Naive thymus-derived CD8-positive, alpha-beta T cell (primary cell): ENCODE measurements around the gene COMMD1. TPM values are rescaled to one million over a fixed set of nuclear protein-coding genes. Genes with fewer than 3 reads are reported as not detected.
"Not testable (repeated sequence)": the region's sequence is repeated elsewhere in the genome, so short reads cannot be mapped to it uniquely, and the experiment has no call there.

Source experiments
- ATAC-seq, 2 donors: fragments of 150-1000 bp; cut with Tn5 transposase in 1 of 2; sonication (Bioruptor Pico), chemical (Tn5 transposase) in 1 of 2; 1 replicate in 1 of 2; 2 replicates in 1 of 2; pipeline ENCODE4 v1.10.0; 2021; ENCODE audit warnings: mild to moderate bottlenecking in 2 of 2, moderate library complexity in 2 of 2
- POLR2A ChIA-PET: fragments of 350-600 bp; sonication (Branson Sonifier 250); formaldehyde crosslinking; loops from one replicate; lab custom pipeline; 2021; ENCODE audit warnings: antibody characterized with exemption; lab: Charles Lee
- DNase-seq, 10 donors: peaks; one replicate each; pipeline versions ENCODE4 v3.0.0 to v3.0.0-alpha.2; 2020 to 2022
- H3K27ac Mint-ChIP-seq, 10 donors: one replicate each; pipeline ENCODE4 v1.8.0; 2020 to 2022; ENCODE audit warnings: mild to moderate bottlenecking in 10 of 10, mixed read lengths in 10 of 10, moderate library complexity in 4 of 10, inconsistent platforms in 1 of 10
- H3K27me3 Mint-ChIP-seq, 5 donors: one replicate each; pipeline ENCODE4 v1.8.0; 2021 to 2022; ENCODE audit warnings: mixed read lengths in 5 of 5
- H3K36me3 Mint-ChIP-seq, 3 donors: one replicate each; pipeline ENCODE4 v1.8.0; 2020 to 2022; ENCODE audit warnings: mixed read lengths in 3 of 3, mild to moderate bottlenecking in 2 of 3, inconsistent platforms in 1 of 3
- H3K4me1 Mint-ChIP-seq, 4 donors: one replicate each; pipeline ENCODE4 v1.8.0; 2021 to 2022; ENCODE audit warnings: mixed read lengths in 4 of 4
- H3K4me3 Mint-ChIP-seq, 10 donors: one replicate each; pipeline ENCODE4 v1.8.0; 2020 to 2022; ENCODE audit warnings: mild to moderate bottlenecking in 10 of 10, mixed read lengths in 10 of 10, moderate library complexity in 6 of 10, inconsistent platforms in 1 of 10
- H3K9me3 Mint-ChIP-seq, 9 donors: one replicate each; pipeline ENCODE4 v1.8.0; 2020 to 2022; ENCODE audit warnings: mixed read lengths in 9 of 9, mild to moderate bottlenecking in 3 of 9, inconsistent platforms in 1 of 9, moderate library complexity in 1 of 9
- polyA plus RNA-seq, 3 donors: library from polyadenylated mRNA; unstranded; fragments of 300-500 nt; fragmentation: Illumina TruSeq; gene quantifications; one replicate each; pipeline ENCODE4 v1.2.3, GENCODE V29; 2021
- total RNA-seq, 8 experiments: library from RNA in 2 of 8; stranded (reverse) in 2 of 8; gene quantifications; one replicate each; pipeline ENCODE4 v1.2.3 and lab custom pipeline; 2021 to 2026

The COMMD1 gene
- total and polyA plus RNA-seq, 5 experiments from 2014 or later, result 15.2 to 63.4 (median 48.4) TPM

- no peak for ATAC-seq
- Mint-ChIP-seq H3K4me3 (no peak overlapping the region), H3K36me3 (peaks cover 0 to 2% (median 2%) of the 10 kb centered on the region in 3 donors), H3K27me3 (no peaks in the 10 kb centered on the region), H3K27ac (peak overlapping the region in 1 of 10 donors; percentile 23), H3K9me3 (peaks cover 0 to 3% (median 0%) of the 10 kb centered on the region in 9 donors), H3K4me1 (peaks cover 0 to 13% (median 3%) of the 10 kb centered on the region in 4 donors)
- DNase-seq, result no peak
- POLR2A ChIA-PET, result no interaction called here
These were observed 83.2 kb downstream of the COMMD1 start for GRCh38 chr2:61988462-61989366.

GRCh38 chr2:61993422-61994024 is 88.0 kb downstream of the COMMD1 start:
- no peak overlapping the region for H3K4me3 Mint-ChIP-seq
- H3K9me3 Mint-ChIP-seq, result no peaks in the 10 kb centered on the region
- no peaks in the 10 kb centered on the region for H3K36me3 Mint-ChIP-seq
- peaks cover 0 to 16% (median 3%) of the 10 kb centered on the region in 4 donors for H3K4me1 Mint-ChIP-seq
- POLR2A ChIA-PET, result no interaction called here
- peak in 5 of 10 donors; percentile 7 to 49 (median 22) for DNase-seq
- H3K27ac Mint-ChIP-seq, result no peak overlapping the region
- no peaks in the 10 kb centered on the region for H3K27me3 Mint-ChIP-seq
- peak in 1 of 2 donors; percentile 53 for ATAC-seq

DNA sequence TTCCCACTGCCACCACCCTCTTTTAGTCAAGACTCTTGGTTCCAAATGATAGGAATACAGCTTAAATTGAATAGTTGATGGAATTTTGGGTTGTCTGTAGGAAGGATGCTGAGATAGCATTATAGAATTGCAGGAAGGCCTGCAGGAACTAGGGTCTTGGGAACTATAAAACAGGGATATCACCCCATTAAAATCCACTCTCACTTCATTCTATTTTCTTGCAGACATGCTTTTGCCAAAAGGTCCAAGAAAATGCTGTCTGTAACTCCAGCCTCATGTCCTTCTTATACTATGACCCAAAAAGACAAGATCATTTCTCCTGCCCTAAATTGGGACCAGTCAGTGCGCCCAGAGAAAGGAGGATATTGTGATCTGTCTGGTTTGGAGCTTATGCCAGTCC is 89.1 kb downstream of the COMMD1 start:
- Mint-ChIP-seq H3K36me3 (no peaks in the 10 kb centered on the region), H3K27me3 (no peaks in the 10 kb centered on the region), H3K4me1 (peaks cover 0 to 16% (median 3%) of the 10 kb centered on the region in 4 donors), H3K4me3 (no peak overlapping the region), H3K9me3 (no peaks in the 10 kb centered on the region), H3K27ac (no peak overlapping the region)
- POLR2A ChIA-PET, result interaction anchor here (0.6 kb wide), 1 partner anchor 121 kb away, joined by 3 read pairs; no protein-coding TSS in a partner anchor
- no peak for DNase-seq
- no peak for ATAC-seq

- POLR2A ChIA-PET, result interaction anchor here (0.6 kb wide), 1 partner anchor 120 kb away, joined by 3 read pairs; no protein-coding TSS in a partner anchor
- H3K4me3 Mint-ChIP-seq, result no peak overlapping the region
- no peaks in the 10 kb centered on the region for H3K9me3 Mint-ChIP-seq
- peaks cover 0 to 16% (median 3%) of the 10 kb centered on the region in 4 donors for H3K4me1 Mint-ChIP-seq
- no peaks in the 10 kb centered on the region for H3K36me3 Mint-ChIP-seq
- DNase-seq, result no peak
- H3K27me3 Mint-ChIP-seq, result no peaks in the 10 kb centered on the region
- H3K27ac Mint-ChIP-seq, result peak overlapping the region in 1 of 10 donors; percentile 22
- no peak for ATAC-seq
These were observed 89.6 kb downstream of the COMMD1 start for GRCh38 chr2:61995065-61995464.

GRCh38 chr2:61995515-61995914 is 90.0 kb downstream of the COMMD1 start:
- H3K27ac Mint-ChIP-seq, result peak overlapping the region in 1 of 10 donors; percentile 22
- H3K9me3 Mint-ChIP-seq, result no peaks in the 10 kb centered on the region
- H3K4me3 Mint-ChIP-seq, result no peak overlapping the region

DNA sequence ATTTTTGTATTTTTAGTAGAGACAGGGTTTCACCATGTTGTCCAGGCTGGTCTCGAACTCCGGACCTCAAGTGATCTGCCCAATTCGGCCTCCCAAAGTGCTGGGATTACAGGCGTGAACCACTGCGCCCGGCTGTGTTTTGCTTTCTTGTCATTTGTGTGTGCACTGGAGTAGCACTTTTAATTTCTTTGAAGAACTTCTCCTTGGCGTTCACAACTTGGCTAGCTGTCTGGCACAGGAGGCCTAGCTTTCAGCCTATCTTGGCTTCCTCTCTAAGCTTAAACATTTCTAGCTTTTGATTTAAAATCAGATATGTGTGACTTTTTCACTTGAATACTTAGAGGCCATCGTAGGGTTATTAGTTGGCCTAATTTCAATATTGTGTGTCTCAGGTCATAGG is 93.0 kb downstream of the COMMD1 start:
- POLR2A ChIA-PET, result no interaction called here
- peaks cover 0 to 20% (median 7%) of the 10 kb centered on the region in 3 donors for H3K36me3 Mint-ChIP-seq
- no peak overlapping the region for H3K4me3 Mint-ChIP-seq
- H3K9me3 Mint-ChIP-seq, result no peaks in the 10 kb centered on the region
- no peaks in the 10 kb centered on the region for H3K27me3 Mint-ChIP-seq
- no peak overlapping the region for H3K27ac Mint-ChIP-seq
- ATAC-seq (no peak), DNase-seq (no peak)
- peaks cover 0 to 8% (median 3%) of the 10 kb centered on the region in 4 donors for H3K4me1 Mint-ChIP-seq

More at GRCh38 chr2:61995515-61995914, 90.0 kb downstream of the COMMD1 start:
- no peaks in the 10 kb centered on the region for H3K27me3 Mint-ChIP-seq
- ATAC-seq (no peak), DNase-seq (no peak)
- H3K4me1 Mint-ChIP-seq, result peaks cover 0 to 16% (median 3%) of the 10 kb centered on the region in 4 donors
- POLR2A ChIA-PET, result no interaction called here
- H3K36me3 Mint-ChIP-seq, result peaks cover 0 to under 1% (median 0%) of the 10 kb centered on the region in 3 donors

GRCh38 chr2:62000538-62000937 is 95.1 kb downstream of the COMMD1 start:
- Mint-ChIP-seq H3K4me3 (no peak overlapping the region), H3K9me3 (no peaks in the 10 kb centered on the region), H3K27me3 (no peaks in the 10 kb centered on the region), H3K4me1 (peaks cover 0 to 8% (median 3%) of the 10 kb centered on the region in 4 donors), H3K27ac (no peak overlapping the region), H3K36me3 (peaks cover 0 to 32% (median 22%) of the 10 kb centered on the region in 3 donors)
- POLR2A ChIA-PET, result no interaction called here
- ATAC-seq (no peak), DNase-seq (no peak)

- H3K9me3 Mint-ChIP-seq, result no peaks in the 10 kb centered on the region
- peaks cover 0 to 5% (median under 1%) of the 10 kb centered on the region in 4 donors for H3K4me1 Mint-ChIP-seq
- no peak overlapping the region for H3K4me3 Mint-ChIP-seq
- no peak overlapping the region for H3K27ac Mint-ChIP-seq
- no peaks in the 10 kb centered on the region for H3K27me3 Mint-ChIP-seq
- DNase-seq (no peak), ATAC-seq (no peak)
- peaks cover 0 to 32% (median 22%) of the 10 kb centered on the region in 3 donors for H3K36me3 Mint-ChIP-seq
- POLR2A ChIA-PET, result no interaction called here
These were observed 96.0 kb downstream of the COMMD1 start for GRCh38 chr2:62001431-62001830.

DNA sequence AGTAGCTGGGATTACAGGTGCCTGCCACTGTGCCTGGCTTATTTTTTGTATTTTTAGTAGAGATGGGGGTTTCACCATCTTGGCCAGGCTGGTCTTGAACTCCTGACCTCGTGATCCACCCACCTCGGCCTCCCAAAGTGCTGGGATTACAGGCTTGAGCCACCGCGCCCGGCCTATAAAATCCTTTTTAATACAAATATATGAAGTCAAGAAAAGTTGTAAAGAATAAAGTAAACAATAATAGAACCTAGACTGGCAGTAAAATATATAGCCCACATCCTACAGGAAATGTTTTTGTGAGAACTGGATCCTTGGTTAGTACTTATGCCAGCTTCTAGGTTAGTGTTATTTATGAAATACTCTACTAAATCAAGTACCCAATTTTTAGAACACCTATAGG is 99.0 kb downstream of the COMMD1 start:
- H3K27me3 Mint-ChIP-seq, H3K27ac Mint-ChIP-seq, H3K9me3 Mint-ChIP-seq, POLR2A ChIA-PET, ATAC-seq, H3K4me1 Mint-ChIP-seq, H3K4me3 Mint-ChIP-seq, DNase-seq: not testable (repeated sequence)
- peaks cover 0 to 32% (median 24%) of the 10 kb centered on the region in 3 donors for H3K36me3 Mint-ChIP-seq

- Mint-ChIP-seq H3K4me1 (peaks cover 0 to 3% (median 0%) of the 10 kb centered on the region in 4 donors), H3K36me3 (peaks cover 0 to 23% (median 19%) of the 10 kb centered on the region in 3 donors), H3K27me3 (no peaks in the 10 kb centered on the region), H3K9me3 (no peaks in the 10 kb centered on the region), H3K27ac (peak overlapping the region in 1 of 10 donors; percentile 27), H3K4me3 (no peak overlapping the region)
- ATAC-seq (no peak), DNase-seq (no peak)
- POLR2A ChIA-PET, result interaction anchor here (0.5 kb wide), 1 partner anchor 11 kb away, joined by 4 read pairs; no protein-coding TSS in a partner anchor
These were observed 102.1 kb downstream of the COMMD1 start for GRCh38 chr2:62007555-62007954.

GRCh38 chr2:62010632-62011256 is 105.3 kb downstream of the COMMD1 start:
- POLR2A ChIA-PET, result no interaction called here
- DNase-seq (no peak), ATAC-seq (no peak)
- Mint-ChIP-seq H3K27me3 (no peaks in the 10 kb centered on the region), H3K9me3 (peaks cover 0 to 4% (median 0%) of the 10 kb centered on the region in 9 donors), H3K4me3 (no peak overlapping the region), H3K27ac (peak overlapping the region in 3 of 10 donors; percentile 6 to 63 (median 6)), H3K4me1 (peaks cover 0 to 5% (median 2%) of the 10 kb centered on the region in 4 donors), H3K36me3 (peaks cover 0 to 15% (median 3%) of the 10 kb centered on the region in 3 donors)

GRCh38 chr2:62013641-62014040 is 108.2 kb downstream of the COMMD1 start:
- no peaks in the 10 kb centered on the region for H3K27me3 Mint-ChIP-seq
- peaks cover 0 to 17% (median 4%) of the 10 kb centered on the region in 3 donors for H3K36me3 Mint-ChIP-seq
- peaks cover 0 to 4% (median 0%) of the 10 kb centered on the region in 9 donors for H3K9me3 Mint-ChIP-seq
- POLR2A ChIA-PET, result no interaction called here
- peak overlapping the region in 2 of 10 donors; percentile 4 to 13 for H3K27ac Mint-ChIP-seq
- ATAC-seq (no peak), DNase-seq (no peak)
- H3K4me1 Mint-ChIP-seq, result peaks cover 2 to 8% (median 4%) of the 10 kb centered on the region in 4 donors
- H3K4me3 Mint-ChIP-seq, result no peak overlapping the region
